SW480 (cell line): ENCODE results near the gene PRKCZ.

ENCODE experiments used
- DNase-seq: peaks from one replicate; pipeline ENCODE4 v3.0.0-alpha.2; 2016; ENCODE audit warnings: low spot score

PRKCZ gene

DNA sequence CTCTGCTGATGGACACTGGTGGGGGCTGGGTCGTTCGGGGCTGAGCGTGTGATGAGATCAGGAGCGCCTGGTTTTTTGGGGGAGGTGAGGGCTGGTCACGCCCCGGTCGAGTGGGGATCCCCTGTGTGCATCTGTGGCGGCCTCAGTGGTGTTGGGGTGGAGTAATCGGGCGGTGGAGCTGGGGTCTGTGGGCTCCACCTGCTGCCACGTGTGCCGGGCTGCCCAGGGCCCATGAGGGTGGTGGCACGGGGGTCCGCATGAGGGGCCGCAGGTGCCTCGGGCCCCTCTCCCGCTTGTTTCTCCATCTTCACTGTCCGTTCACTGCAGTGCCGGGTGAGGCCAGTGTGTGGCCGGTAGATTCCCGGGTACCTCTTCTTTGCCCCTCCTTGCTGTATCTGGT lies 17.2 kb downstream of the PRKCZ start:
- DNase-seq: no peak

DNA sequence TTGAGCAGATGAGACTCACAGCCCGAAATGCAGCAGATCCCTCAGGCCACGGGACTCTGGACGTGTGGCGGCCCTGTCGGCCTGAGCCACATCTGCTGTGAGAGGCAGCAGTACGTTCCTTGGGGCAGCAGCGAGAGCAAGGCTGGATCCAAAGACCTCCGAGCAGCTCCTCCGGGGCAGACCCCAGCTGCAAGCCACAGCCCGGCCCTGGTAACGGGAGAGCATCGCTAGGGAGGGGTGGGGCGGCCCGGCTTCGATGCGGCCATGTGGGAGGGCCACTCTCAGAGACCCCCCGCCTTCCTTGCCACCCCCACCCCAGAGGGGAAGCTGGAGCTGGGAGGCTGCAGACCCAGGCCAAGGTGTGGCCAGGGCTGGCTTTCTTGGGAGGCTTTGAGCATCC lies 17.8 kb downstream of the PRKCZ start:
- no peak for DNase-seq

DNA sequence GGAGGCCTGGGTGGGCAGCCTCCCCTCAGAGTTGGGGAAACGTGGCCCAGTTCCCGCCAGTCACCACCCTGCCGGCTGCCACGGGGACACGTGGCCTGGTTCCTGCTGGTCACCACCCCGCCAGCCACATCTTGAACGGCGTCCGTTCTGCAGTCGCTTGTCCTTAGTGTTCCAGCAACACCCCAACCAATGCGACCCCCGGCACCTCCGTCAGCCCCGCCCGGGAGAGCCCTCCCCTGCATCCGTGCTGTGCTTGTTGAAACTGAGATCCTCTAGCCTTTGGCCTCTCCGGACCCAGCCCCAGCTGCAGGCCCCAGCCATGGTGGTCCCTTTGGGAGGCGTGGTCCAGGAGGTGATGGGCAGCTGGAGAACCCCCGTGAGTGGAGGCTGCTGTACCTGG lies 18.7 kb downstream of the PRKCZ start:
- no peak for DNase-seq

DNA sequence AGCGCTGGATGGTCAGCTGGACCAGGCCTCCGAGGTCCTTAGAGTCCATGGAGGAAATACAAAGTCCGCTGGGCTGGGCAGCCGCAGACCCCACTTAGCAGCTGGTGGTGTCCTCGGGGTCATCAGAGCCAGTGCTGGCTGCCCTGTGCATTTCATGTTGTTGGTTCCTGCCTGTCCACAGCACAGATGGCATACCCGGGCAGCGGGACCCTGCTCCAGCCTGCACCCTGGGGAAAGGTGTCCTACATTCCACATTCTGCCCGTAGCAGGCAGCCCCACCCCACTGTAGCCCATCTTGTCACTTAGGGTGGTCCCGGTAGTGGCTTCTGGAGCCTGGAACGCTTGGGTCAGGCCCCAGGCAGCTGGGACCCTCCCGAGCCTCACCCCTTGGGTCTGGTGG lies 19.8 kb downstream of the PRKCZ start:
- no peak for DNase-seq

DNA sequence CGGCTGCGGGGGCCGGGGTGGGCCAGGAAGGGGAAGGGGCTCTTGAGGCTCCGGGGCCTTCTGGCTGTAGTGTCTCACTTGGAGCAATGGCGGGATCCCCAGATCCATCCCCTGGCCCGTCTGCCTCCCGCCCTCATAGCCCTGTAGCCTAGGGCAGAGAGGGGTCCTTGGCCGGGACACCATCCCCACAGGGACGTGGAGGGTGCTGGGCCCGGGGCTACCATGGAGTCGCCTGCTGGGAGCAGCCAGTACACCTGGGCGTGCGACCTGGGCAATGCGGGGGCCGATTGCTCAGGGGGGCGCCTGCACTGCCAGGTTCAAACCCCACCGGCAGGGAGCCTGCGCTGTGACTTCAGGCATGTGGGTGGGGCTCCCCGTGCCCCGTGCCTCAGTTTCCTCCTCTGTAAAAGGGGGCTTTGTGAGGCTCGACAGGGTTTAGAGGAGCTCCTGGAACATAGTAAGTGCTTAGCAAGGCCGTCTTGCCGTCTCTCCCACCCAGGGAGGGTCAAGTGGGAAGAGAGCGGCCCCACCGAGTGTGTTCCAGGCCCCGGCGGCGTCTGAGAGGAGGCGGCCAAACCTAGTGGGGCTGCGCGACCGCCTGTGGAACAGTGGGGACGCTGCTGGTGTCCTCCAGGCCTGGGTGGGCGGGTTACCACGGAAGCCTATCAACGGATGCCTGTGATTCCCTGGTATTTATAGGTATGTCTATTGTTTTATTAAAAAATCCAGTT lies 20.8 kb downstream of the PRKCZ start:
- no peak for DNase-seq

- no peak for DNase-seq
Observed at GRCh38 chr1:2072109-2072806, 22.0 kb downstream of the PRKCZ start.

- DNase-seq: no peak
Observed at GRCh38 chr1:2072891-2073290, 22.7 kb downstream of the PRKCZ start.

DNA sequence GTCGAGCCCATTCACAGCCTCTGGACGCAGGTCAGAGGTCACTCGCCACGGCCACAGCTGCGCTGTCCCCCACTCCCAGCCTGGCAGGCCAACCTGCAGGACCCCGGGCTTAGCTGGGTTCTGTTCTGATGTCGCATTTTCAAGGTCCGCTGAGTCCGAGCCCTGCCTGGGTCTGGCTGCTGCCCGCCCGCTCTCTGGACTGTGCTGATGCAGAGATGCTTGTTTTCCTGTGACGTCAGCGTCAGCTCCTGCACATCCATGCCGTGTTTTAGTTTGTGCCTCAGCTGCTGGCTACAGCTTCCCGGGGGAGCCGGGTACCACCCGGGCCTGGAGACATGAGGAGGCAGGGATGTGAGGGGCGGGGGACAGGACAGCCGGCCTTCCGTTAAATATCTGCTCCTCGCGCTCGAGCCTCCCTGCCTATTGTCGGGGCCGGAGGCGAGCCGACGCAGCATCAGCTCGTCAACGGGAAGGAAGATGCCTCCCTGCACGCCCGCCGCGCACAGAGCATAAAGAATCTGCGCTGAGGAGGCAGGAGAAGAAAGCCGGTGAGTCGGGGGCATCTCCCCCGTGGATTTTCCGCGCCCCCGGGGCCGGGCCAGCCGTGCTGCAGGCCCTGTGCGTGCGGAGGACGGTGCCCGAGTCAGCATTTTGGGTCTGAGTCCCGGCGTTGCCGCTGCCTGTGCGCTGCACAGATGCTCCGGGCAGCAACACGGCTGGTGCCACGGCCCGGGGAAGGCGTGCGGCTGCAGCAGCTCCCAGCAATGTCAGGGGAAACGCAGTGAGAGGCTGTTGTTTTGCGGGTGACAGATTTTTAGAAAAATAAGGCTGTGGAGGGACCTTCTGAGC lies 23.4 kb downstream of the PRKCZ start:
- no peak for DNase-seq

GRCh38 chr1:2074396-2074795 lies 24.2 kb downstream of the PRKCZ start:
- DNase-seq: no peak

DNA sequence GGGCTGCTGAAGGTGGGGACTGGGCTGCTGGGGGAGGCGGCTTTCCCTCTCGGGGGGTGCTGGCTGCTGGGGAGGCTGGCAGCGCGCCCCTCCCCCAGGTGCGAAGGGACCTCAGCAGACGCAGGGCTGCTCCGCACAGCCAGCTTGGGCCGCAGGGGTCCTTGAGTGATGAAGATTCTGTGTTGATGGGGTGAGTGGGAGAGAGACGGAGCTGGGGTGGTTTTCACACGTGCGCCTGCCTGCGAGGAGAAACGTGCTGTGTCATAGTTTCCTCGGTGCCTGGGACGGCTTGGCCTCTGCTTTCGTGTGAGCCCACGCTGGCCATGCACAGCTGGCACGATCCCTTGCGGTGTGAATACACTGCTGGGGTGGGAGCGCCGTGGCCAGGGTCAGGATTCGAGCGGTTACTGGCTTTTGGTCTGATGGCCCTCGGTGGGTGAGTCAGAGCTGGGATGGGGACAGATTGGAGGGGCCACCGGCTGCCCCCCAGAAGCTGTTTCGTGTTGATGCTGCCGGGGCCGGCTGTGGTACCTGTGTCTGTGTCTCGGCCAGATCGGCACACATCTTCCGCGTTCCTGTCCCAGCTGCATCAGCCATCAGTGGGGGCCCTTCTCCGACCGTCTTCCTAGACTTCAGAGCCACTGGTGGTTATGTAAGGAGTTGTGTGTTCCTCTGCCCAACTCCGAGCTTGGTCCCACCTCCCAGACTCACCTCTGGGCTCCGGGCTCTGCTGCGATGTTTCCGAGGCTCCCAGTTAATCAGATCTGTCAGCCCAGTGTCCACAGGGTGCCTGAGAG lies 24.9 kb downstream of the PRKCZ start:
- DNase-seq: no peak

GRCh38 chr1:2076826-2077225 lies 26.6 kb downstream of the PRKCZ start:
- no peak for DNase-seq

GRCh38 chr1:2078170-2078569 lies 28.0 kb downstream of the PRKCZ start:
- no peak for DNase-seq

DNA sequence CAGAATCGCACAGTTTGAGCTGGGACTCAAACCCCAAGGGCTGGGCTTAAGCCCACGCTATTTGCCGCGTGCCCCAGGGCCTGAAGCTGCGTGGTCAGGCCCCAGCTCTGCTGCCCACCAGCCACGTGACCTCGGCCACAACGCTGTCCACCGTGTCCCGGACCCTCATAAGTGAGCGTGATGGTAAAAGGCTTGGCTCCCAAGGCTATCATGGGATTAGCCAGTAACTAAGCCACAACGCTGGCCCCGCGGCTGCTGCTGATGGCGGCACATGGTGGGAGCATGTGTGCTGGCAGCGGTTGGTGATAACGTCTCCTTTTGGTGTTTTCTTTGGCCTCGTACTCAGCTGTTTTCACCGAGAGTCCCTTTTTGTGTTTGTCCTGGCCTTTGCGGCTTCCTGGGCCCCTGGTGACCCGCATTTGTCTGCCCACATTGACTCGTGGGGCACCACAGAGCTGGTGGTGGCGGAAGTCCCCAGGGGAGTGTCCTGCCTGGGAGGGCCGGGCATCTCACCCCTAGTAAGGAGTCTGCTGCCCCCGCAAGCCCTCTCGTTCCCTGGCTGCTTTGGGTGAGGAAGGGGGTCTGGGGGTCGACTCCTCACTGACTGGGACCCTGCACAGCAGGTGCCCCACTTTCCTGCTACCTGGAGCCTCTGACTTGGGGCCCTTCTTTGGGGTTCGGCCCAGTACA lies 29.3 kb downstream of the PRKCZ start:
- DNase-seq: no peak

DNA sequence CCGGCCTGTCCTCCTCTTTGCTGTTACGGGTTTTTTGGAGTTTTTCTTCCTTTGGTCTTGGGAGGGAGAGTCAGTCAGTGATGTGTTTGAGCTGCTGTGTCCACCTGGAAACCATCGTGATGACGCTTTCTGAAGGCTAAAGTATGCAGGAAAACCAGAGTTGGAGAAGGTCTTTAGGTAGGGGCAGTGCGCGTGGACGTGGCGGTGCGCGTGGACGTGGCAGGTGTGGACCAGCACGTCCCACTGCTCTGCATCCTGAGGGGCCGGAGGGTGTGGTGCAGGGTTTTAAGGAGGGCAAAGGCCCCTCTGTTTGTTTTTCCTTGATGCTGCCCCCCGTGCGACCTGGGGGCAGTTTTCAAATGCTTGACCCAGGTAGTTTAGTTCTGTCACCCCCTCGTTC lies 29.9 kb downstream of the PRKCZ start:
- no peak for DNase-seq

- no peak for DNase-seq
Observed at GRCh38 chr1:2080884-2081283, 30.7 kb downstream of the PRKCZ start.

GRCh38 chr1:2081326-2081885 lies 31.2 kb downstream of the PRKCZ start:
- DNase-seq: no peak

DNA sequence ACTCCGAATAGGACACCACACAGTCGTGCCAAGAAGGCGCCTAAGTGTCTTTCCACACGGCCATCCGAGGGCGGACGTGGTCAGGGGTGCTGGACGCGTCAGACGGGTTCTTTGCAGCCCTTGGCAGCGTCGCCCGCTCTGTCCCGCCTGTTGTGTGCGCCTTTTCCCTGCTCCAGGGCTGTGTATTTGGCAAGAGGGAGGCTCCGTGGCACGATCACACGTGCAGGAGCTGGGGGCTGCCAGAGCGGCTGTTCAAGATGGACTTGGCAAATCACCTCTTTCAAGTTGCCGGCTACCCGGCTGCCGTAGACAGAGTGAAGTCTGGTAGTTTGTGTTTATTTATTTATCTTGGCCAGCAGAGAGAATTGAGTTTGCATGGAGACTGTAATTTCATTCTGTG lies 31.9 kb downstream of the PRKCZ start:
- DNase-seq: no peak

- DNase-seq: no peak
Observed at GRCh38 chr1:2083666-2084065, 33.5 kb downstream of the PRKCZ start.

- no peak for DNase-seq
Observed at GRCh38 chr1:2084306-2084705, 34.1 kb downstream of the PRKCZ start.

- no peak for DNase-seq
Observed at GRCh38 chr1:2085080-2085479, 34.9 kb downstream of the PRKCZ start.

GRCh38 chr1:2086446-2087078 lies 36.4 kb downstream of the PRKCZ start:
- no peak for DNase-seq
